Osteocyte (in vitro differentiated cells): ENCODE data around the gene PIP5K1B. TPM values are rescaled to one million over a fixed set of nuclear protein-coding genes. Genes with fewer than 3 reads are reported as not detected.

Experiments
- DNase-seq: peaks from one replicate; pipeline ENCODE4 v3.0.0; 2021; ENCODE audit warnings: mixed read lengths; ENCODE audit not compliant: unreplicated experiment; ENCODE audit errors: extremely low spot score
- H3K27ac Mint-ChIP-seq: one replicate; pipeline ENCODE4 v1.8.0; 2021; ENCODE audit warnings: mild to moderate bottlenecking, mixed read lengths; ENCODE audit not compliant: unreplicated experiment
- H3K27me3 Mint-ChIP-seq: one replicate; pipeline ENCODE4 v1.8.0; 2021; ENCODE audit warnings: mixed read lengths; ENCODE audit not compliant: unreplicated experiment
- H3K36me3 Mint-ChIP-seq: one replicate; pipeline ENCODE4 v1.8.0; 2021; ENCODE audit warnings: mixed read lengths; ENCODE audit not compliant: unreplicated experiment
- H3K4me1 Mint-ChIP-seq: one replicate; pipeline ENCODE4 v1.8.0; 2021; ENCODE audit warnings: mixed read lengths; ENCODE audit not compliant: unreplicated experiment
- H3K4me3 Mint-ChIP-seq: one replicate; pipeline ENCODE4 v1.8.0; 2021; ENCODE audit warnings: mild to moderate bottlenecking, moderate library complexity, mixed read lengths; ENCODE audit not compliant: unreplicated experiment
- H3K9me3 Mint-ChIP-seq: one replicate; pipeline ENCODE4 v1.8.0; 2021; ENCODE audit warnings: mixed read lengths; ENCODE audit not compliant: unreplicated experiment
- CTCF ChIP-seq: fragments of 200-600 bp; sonication (generic); IDR thresholded peaks from 2 replicates; pipeline ENCODE4 v1.5.0; 2021; ENCODE audit warnings: antibody characterized with exemption, mild to moderate bottlenecking, moderate library complexity
- total RNA-seq: library from RNA; stranded (reverse); gene quantifications from 2 replicates; pipeline ENCODE4 v1.2.1, GENCODE V29; 2021

PIP5K1B gene
- total RNA-seq, 1 donor from 2014 or later = not detected

GRCh38 chr9:68768619-68769018, 63.6 kb downstream of the PIP5K1B start:
- H3K27ac Mint-ChIP-seq = no peak overlapping the region
- H3K9me3 Mint-ChIP-seq = no peaks in the 10 kb centered on the region
- H3K4me1 Mint-ChIP-seq = no peaks in the 10 kb centered on the region
- no peaks in the 10 kb centered on the region for H3K36me3 Mint-ChIP-seq
- peaks cover 23% of the 10 kb centered on the region for H3K27me3 Mint-ChIP-seq
- DNase-seq = no peak
- TF ChIP-seq CTCF = no peak
- no peak overlapping the region for H3K4me3 Mint-ChIP-seq

DNA sequence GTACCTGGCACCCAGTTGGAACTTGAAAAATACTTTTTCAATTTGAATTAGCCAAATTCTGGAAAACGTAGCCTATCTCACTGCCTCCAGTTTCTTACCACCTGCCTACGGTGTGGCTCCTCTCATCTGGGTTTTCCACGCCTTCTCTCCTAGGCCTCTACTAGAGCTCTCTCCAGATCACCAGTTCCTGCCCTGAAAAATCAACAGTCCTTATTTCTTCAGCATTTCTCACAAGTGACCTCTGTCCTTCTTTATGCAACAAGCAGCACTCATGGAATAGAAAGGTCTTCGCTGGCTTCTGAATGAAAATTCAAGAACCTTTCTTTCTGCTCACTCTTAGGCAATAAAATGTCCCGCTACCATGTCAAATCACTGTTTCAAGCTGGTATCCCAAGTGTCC, 64.8 kb downstream of the PIP5K1B start:
- Mint-ChIP-seq H3K4me1 (no peaks in the 10 kb centered on the region), H3K27me3 (peaks cover 30% of the 10 kb centered on the region), H3K27ac (no peak overlapping the region), H3K4me3 (no peak overlapping the region), H3K9me3 (no peaks in the 10 kb centered on the region), H3K36me3 (no peaks in the 10 kb centered on the region)
- DNase-seq = no peak
- no peak for TF ChIP-seq CTCF

DNA sequence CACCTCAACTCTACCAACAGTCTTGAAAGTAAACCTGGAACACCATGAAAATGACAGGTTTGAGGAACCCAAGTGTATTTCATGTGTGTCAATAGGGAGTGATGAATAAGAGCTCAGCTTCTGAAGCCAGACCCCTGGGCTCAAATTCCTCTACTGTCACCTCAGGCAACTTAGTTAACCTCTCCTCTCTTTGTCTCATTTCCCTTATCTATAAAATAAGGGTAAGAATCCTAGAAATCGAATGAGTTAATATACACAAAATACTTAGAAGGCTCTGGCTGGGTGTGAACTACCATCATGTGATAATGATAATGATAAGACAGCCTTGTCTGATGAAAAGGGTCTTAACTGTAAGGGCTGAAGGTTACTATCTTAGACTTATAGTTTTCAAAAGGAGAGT, 66.3 kb downstream of the PIP5K1B start:
- no peak for TF ChIP-seq CTCF
- no peak for DNase-seq
- Mint-ChIP-seq H3K4me3 (no peak overlapping the region), H3K9me3 (no peaks in the 10 kb centered on the region), H3K27ac (no peak overlapping the region), H3K36me3 (no peaks in the 10 kb centered on the region), H3K27me3 (peaks cover 37% of the 10 kb centered on the region), H3K4me1 (no peaks in the 10 kb centered on the region)

DNA sequence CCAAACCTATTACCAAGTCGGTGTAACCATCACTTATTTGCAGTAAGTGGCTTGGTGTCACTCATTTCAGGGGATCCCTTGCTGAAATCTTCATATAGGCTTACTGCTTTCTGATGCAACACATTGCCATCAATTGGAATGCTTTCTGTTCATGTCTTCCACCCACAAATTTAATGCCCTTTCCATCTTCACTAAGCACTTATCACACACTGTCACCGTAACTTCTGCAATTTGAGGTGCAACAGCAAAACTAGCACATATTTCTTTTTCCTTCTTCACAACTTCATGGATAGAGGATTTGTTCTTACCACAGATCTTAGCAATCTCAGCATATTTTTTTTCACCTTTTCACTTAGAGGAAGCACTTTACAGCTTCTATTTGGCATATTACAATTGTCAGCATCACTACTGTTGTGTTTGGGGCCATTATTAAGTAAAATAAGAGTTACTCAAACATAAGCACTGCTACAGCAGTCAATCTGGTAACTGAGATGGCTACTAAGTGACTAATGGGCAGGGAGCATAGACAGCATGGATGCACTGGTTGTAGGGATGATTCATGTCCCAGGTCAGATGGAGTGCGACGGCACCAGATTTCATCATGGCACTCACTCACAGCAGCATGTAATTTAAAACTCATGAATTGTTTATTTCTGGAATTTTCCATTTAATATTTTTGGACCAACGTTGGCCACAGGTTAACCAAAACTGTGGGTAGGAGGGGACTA, 70.1 kb downstream of the PIP5K1B start:
- no peaks in the 10 kb centered on the region for H3K36me3 Mint-ChIP-seq
- no peak for TF ChIP-seq CTCF
- no peak overlapping the region for H3K4me3 Mint-ChIP-seq
- peaks cover 29% of the 10 kb centered on the region for H3K27me3 Mint-ChIP-seq
- DNase-seq = no peak
- H3K4me1 Mint-ChIP-seq = no peaks in the 10 kb centered on the region
- H3K27ac Mint-ChIP-seq = no peak overlapping the region
- no peaks in the 10 kb centered on the region for H3K9me3 Mint-ChIP-seq

DNA sequence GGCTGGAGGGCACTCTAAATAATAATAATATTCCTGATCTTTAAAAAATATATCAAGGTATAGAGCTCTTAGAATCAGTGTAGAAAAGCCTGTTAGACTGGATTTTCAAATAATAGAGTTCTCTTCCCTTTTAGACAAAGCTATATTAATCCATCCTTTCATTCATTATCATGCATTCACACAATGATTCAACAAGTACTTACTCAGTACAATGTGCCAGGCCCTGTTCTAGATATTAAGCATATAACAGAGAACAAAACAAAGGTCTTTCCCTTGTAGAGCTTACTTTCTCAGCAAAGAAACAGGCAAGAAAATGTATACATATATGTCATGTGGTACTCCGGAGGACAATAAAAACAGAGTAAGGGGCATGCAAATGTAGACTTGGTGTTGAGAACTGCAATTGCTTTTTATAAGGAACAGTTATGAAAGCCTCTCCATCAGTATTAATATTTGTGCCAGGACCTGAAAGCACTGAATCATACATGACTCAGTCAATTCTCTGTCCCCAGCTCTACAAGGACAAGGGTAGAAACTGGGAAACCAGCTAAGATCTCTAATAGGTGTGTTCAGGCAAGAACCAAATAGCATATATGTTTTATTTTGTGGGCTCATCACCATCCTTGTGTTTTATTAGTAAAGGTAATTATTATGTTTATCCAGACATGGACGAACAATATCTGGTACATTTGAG, 72.2 kb downstream of the PIP5K1B start:
- TF ChIP-seq CTCF = no peak
- no peak for DNase-seq
- H3K9me3 Mint-ChIP-seq = no peaks in the 10 kb centered on the region
- H3K27ac Mint-ChIP-seq = no peak overlapping the region
- H3K27me3 Mint-ChIP-seq = peaks cover 25% of the 10 kb centered on the region
- peaks cover 3% of the 10 kb centered on the region for H3K4me1 Mint-ChIP-seq
- no peaks in the 10 kb centered on the region for H3K36me3 Mint-ChIP-seq
- no peak overlapping the region for H3K4me3 Mint-ChIP-seq
